T-cell (primary cell): Measurements from ENCODE around the gene MICAL3. TPM values are rescaled to one million over a fixed set of nuclear protein-coding genes. Genes with fewer than 3 reads are reported as not detected.

ENCODE experiments used
- ATAC-seq, 4 experiments: fragments of 200-7000 bp in 3 of 4; fragments of 150-1000 bp in 1 of 4; cut with Tn5 transposase; replicated peaks in 1 of 4; 1 replicate in 3 of 4; 2 replicates in 1 of 4; pipeline ENCODE4 v1.10.0; 2021; ENCODE audit warnings: moderate library complexity in 3 of 4, mild to moderate bottlenecking in 2 of 4, moderate number of reproducible peaks in 1 of 4
- CTCF ChIA-PET, 2 donors: fragments of 300-600 bp; sonication (Branson Sonifier 250); formaldehyde crosslinking; loops; one replicate each; lab custom pipeline; 2022; ENCODE audit warnings: antibody characterized with exemption in 2 of 2; lab: Charles Lee
- POLR2A ChIA-PET, 2 donors: fragments of 300-600 bp; sonication (Branson Sonifier 250); formaldehyde crosslinking; loops; one replicate each; lab custom pipeline; 2022; ENCODE audit warnings: antibody characterized with exemption in 2 of 2; lab: Charles Lee
- DNase-seq, 35 experiments: peaks; one replicate each; pipeline versions ENCODE4 v3.0.0 to v3.0.0-alpha.2; 2013 to 2023
- H3K27ac ChIP-seq: one replicate; pipeline ENCODE4 v1.5.1; 2013; ENCODE audit warnings: low read length
- H3K27me3 ChIP-seq, 2 experiments: replicated peaks in 1 of 2; 1 replicate in 1 of 2; 2 replicates in 1 of 2; pipeline versions ENCODE4 v1.6.1 to v1.7.0; 2013; ENCODE audit warnings: low read length in 1 of 2, mixed read lengths in 1 of 2; ENCODE audit not compliant: control insufficient read depth in 2 of 2, insufficient read depth in 2 of 2; ENCODE audit errors: extremely low read depth in 1 of 2
- H3K36me3 ChIP-seq, 2 donors: 1 replicate in 1 of 2; 2 replicates in 1 of 2; pipeline versions ENCODE4 v1.6.1 to v1.7.0; 2013; ENCODE audit warnings: low read length in 1 of 2; ENCODE audit not compliant: control insufficient read depth in 2 of 2, insufficient read depth in 1 of 2; ENCODE audit errors: extremely low read depth in 1 of 2
- H3K4me1 ChIP-seq, 2 experiments: 1 replicate in 1 of 2; 2 replicates in 1 of 2; pipeline versions ENCODE4 v1.6.1 to v1.7.0; 2013; ENCODE audit warnings: low read length in 2 of 2, mixed read lengths in 1 of 2; ENCODE audit not compliant: insufficient read depth in 2 of 2, control insufficient read depth in 1 of 2; ENCODE audit errors: extremely low read depth in 1 of 2
- H3K4me3 ChIP-seq, 2 donors: 1 replicate in 1 of 2; 2 replicates in 1 of 2; pipeline versions ENCODE4 v1.5.1 to v1.7.0; 2013; ENCODE audit warnings: mild to moderate bottlenecking in 2 of 2, low read length in 1 of 2, moderate library complexity in 1 of 2; ENCODE audit not compliant: control insufficient read depth in 1 of 2; ENCODE audit errors: extremely low read depth in 1 of 2
- H3K9me3 ChIP-seq: 2 replicates; pipeline ENCODE4 v1.7.0; 2013
- H3K27ac Mint-ChIP-seq, 2 donors: one replicate each; pipeline ENCODE4 v1.8.0; 2020 to 2021; ENCODE audit warnings: mild to moderate bottlenecking in 2 of 2, mixed read lengths in 2 of 2
- H3K27me3 Mint-ChIP-seq, 2 donors: one replicate each; pipeline ENCODE4 v1.8.0; 2021 to 2022; ENCODE audit warnings: mixed read lengths in 2 of 2
- H3K36me3 Mint-ChIP-seq: one replicate; pipeline ENCODE4 v1.8.0; 2021; ENCODE audit warnings: mixed read lengths
- H3K4me1 Mint-ChIP-seq, 3 donors: one replicate each; pipeline ENCODE4 v1.8.0; 2020 to 2022; ENCODE audit warnings: mixed read lengths in 3 of 3, mild to moderate bottlenecking in 1 of 3
- H3K4me3 Mint-ChIP-seq, 3 donors: one replicate each; pipeline ENCODE4 v1.8.0; 2020 to 2022; ENCODE audit warnings: mild to moderate bottlenecking in 3 of 3, mixed read lengths in 3 of 3, moderate library complexity in 3 of 3
- H3K9me3 Mint-ChIP-seq, 3 donors: one replicate each; pipeline ENCODE4 v1.8.0; 2020 to 2022; ENCODE audit warnings: mixed read lengths in 3 of 3
- WGBS: methylation state at CpG from one replicate; pipeline ENCODE4 v1.1.5; 2013; ENCODE audit warnings: missing lambda C conversion rate; ENCODE audit not compliant: insufficient coverage; 5-methylcytosine and 5-hydroxymethylcytosine counted together
- total RNA-seq, 35 experiments: library from RNA in 6 of 35; stranded (reverse) in 6 of 35; fragments of 120-200 nt in 1 of 35; gene quantifications; one replicate each; pipeline versions ENCODE4 v1.2.1 to v1.2.4 and lab custom pipeline; 2013 to 2026

Gene MICAL3
- total RNA-seq, 5 donors from 2014 or later (not counting 1 experiment from before 2014, with no cell fraction given), result 19.1 to 37.5 (median 22.3) TPM

DNA sequence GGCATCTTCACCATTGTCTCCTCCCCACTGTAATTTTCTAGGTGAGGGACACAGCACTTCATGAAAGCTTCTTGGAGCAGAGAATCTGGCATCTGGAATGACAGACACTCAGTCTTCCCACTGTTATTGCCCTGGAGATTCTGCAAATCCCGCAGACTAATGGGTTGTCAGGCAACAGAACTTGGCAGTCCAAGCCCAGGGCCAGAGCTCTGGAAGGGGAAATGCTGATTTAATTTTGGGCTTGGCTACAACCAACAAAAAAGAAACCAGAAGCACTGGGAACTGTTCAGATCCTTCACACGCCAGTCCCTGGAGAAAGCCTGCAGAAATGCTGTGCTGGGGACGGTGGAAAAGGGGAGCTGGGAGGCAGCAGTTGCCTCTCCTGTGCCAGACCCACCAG is 178.6 kb downstream of the MICAL3 start:
- ChIA-PET POLR2A (no interaction called here), CTCF (interaction anchor here in 1 of 2 donors (0.5 kb wide), 1 partner anchor 172 kb away, joined by 3 read pairs; no protein-coding TSS in a partner anchor)
- Histone ChIP-seq H3K27ac (no peak overlapping the region), H3K27me3 (no peaks in the 10 kb centered on the region), H3K36me3 (peaks cover 0 to 2% of the 10 kb centered on the region in 2 donors), H3K4me3 (no peak overlapping the region), H3K9me3 (no peaks in the 10 kb centered on the region), H3K4me1 (peaks cover 0 to 19% of the 10 kb centered on the region in 2 experiments)
- H3K27ac Mint-ChIP-seq, result no peak overlapping the region
- H3K9me3 Mint-ChIP-seq, result no peaks in the 10 kb centered on the region
- no peak overlapping the region for H3K4me3 Mint-ChIP-seq
- H3K27me3 Mint-ChIP-seq, result no peaks in the 10 kb centered on the region
- H3K4me1 Mint-ChIP-seq, result peaks cover 0 to 16% (median 7%) of the 10 kb centered on the region in 3 donors
- DNase-seq (no peak), ATAC-seq (no peak)
- 95% methylated on average over 2 of the region's 3 CpGs for WGBS
- no peaks in the 10 kb centered on the region for H3K36me3 Mint-ChIP-seq

DNA sequence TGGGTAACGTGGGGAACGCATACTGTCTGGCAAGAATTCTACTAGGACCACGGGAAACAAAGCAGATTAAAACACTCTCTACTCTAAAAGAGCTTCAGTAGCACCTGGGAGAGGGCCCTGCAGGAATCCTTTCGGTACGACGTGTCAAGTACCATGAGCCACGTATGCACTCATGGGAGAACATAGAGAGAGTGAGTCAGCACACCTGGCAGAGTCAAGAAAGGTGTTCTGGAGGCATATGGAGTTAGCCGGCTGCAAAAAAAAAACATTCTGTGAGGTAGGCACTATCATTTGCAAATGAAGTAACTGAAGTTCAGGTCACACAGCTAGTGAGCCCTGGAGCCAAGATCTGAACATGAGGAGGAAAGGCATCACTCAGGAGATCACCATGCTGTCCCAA is 179.0 kb downstream of the MICAL3 start:
- ChIA-PET POLR2A (no interaction called here), CTCF (interaction anchor here in 1 of 2 donors (0.5 kb wide), 1 partner anchor 172 kb away, joined by 3 read pairs; no protein-coding TSS in a partner anchor)
- WGBS, result 90% methylated on average over 5 of the region's 8 CpGs
- Mint-ChIP-seq H3K4me3 (no peak overlapping the region), H3K4me1 (peaks cover 0 to 16% (median 7%) of the 10 kb centered on the region in 3 donors), H3K27ac (no peak overlapping the region), H3K36me3 (peaks cover 4% of the 10 kb centered on the region), H3K27me3 (no peaks in the 10 kb centered on the region), H3K9me3 (no peaks in the 10 kb centered on the region)
- Histone ChIP-seq H3K4me3 (no peak overlapping the region), H3K4me1 (peaks cover 0 to 19% of the 10 kb centered on the region in 2 experiments), H3K36me3 (peaks cover 0 to 5% of the 10 kb centered on the region in 2 donors), H3K27ac (no peak overlapping the region), H3K9me3 (no peaks in the 10 kb centered on the region), H3K27me3 (no peaks in the 10 kb centered on the region)
- no peak for ATAC-seq
- no peak for DNase-seq

DNA sequence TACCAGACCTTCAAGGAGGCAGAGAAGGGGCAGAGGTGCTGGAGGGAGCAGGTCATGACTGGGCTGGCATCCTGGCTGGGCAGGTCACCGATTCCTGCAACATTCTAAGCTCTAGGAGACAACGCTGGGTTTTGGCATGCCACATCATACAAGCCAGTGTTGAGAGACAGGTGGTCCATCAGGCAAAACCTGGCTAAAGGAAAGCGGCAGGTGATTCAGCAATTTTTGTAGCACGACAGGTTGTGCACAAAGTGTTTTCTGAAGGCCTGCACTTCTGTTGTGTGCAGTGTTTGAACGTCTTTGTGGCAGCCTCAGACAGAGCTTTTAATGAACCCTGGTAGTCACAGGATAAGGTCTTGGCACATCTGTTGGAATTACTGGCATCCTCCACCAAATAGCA is 180.2 kb downstream of the MICAL3 start:
- H3K4me1 ChIP-seq, result peaks cover 0 to 19% of the 10 kb centered on the region in 2 experiments
- Mint-ChIP-seq H3K4me3 (no peak overlapping the region), H3K9me3 (no peaks in the 10 kb centered on the region), H3K27ac (no peak overlapping the region), H3K27me3 (no peaks in the 10 kb centered on the region), H3K4me1 (peaks cover 0 to 16% (median 7%) of the 10 kb centered on the region in 3 donors), H3K36me3 (peaks cover 5% of the 10 kb centered on the region)
- POLR2A ChIA-PET, result no interaction called here
- H3K36me3 ChIP-seq, result peaks cover 0 to 5% of the 10 kb centered on the region in 2 donors
- CTCF ChIA-PET, result interaction anchor here in 1 of 2 donors (1.3 kb wide), 1 partner anchor 14 kb away, joined by 3 read pairs; no protein-coding TSS in a partner anchor
- no peaks in the 10 kb centered on the region for H3K27me3 ChIP-seq
- no peak overlapping the region for H3K4me3 ChIP-seq
- no peak for ATAC-seq
- 90% methylated on average over 5 of the region's 5 CpGs for WGBS
- DNase-seq, result no peak
- no peaks in the 10 kb centered on the region for H3K9me3 ChIP-seq
- H3K27ac ChIP-seq, result no peak overlapping the region

DNA sequence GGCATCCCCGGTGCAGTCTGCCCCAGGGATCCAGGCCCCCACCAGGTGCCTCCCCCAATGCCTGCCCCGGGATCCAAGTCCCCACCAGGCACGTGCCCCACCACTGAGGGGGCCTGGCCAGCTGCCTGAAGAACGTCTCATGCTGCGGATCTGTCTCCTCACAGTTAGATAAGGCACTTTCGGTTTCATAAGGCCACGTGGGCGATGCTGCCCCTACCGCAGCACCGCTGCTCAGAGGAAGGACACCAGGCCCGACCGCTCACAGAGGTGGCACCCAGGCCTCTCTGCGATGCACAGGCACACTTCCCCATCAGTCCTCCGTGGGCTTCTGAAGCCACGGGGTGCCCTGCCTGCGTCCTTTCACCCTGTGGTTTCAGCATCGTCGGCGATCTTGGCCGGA is 182.0 kb downstream of the MICAL3 start:
- no peaks in the 10 kb centered on the region for H3K27me3 Mint-ChIP-seq
- H3K9me3 ChIP-seq, result no peaks in the 10 kb centered on the region
- ChIA-PET POLR2A (no interaction called here), CTCF (no interaction called here)
- H3K36me3 ChIP-seq, result peaks cover 0 to 7% of the 10 kb centered on the region in 2 donors
- peaks cover 0 to 19% of the 10 kb centered on the region in 2 experiments for H3K4me1 ChIP-seq
- peaks cover 5% of the 10 kb centered on the region for H3K36me3 Mint-ChIP-seq
- H3K9me3 Mint-ChIP-seq, result no peaks in the 10 kb centered on the region
- H3K27me3 ChIP-seq, result no peaks in the 10 kb centered on the region
- 36% methylated on average over 20 of the region's 20 CpGs for WGBS
- peak; percentile 78 to 91 (median 86) for ATAC-seq
- peaks cover 0 to 16% (median 7%) of the 10 kb centered on the region in 3 donors for H3K4me1 Mint-ChIP-seq
- peak overlapping the region; percentile 58 to 76 for H3K27ac Mint-ChIP-seq
- H3K27ac ChIP-seq, result peak overlapping the region; percentile 61
- peak overlapping the region; percentile 17 to 46 for H3K4me3 ChIP-seq
- peak in 34 of 35 experiments; percentile 7 to 73 (median 36) for DNase-seq
- peak overlapping the region; percentile 50 to 60 (median 56) for H3K4me3 Mint-ChIP-seq

DNA sequence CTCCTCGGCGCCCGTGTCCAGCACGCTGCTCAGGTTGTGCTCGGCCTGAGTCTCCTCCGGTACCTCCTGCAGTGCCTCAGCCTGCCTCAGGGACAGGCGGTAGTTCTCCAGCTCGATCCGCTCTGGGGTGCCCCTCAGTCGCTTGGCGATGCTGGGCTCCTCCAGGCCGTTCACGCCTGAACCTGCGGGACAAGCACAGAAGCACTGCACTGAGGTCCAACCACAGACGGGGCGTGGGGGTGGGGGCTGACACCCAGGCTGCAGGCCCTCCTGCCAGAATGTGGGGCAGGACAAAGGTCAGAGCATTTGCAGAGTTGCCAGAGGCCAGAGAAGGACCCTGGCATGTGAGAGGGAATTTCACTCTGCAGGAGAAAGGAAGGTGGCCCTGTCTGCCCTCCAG is 182.5 kb downstream of the MICAL3 start:
- peak overlapping the region; percentile 61 for H3K27ac ChIP-seq
- Mint-ChIP-seq H3K4me1 (peaks cover 0 to 16% (median 7%) of the 10 kb centered on the region in 3 donors), H3K36me3 (peaks cover 5% of the 10 kb centered on the region), H3K9me3 (no peaks in the 10 kb centered on the region), H3K27me3 (no peaks in the 10 kb centered on the region), H3K27ac (no peak overlapping the region), H3K4me3 (peak overlapping the region in 1 of 3 donors; percentile 56)
- no peak for DNase-seq
- ChIA-PET CTCF (no interaction called here), POLR2A (no interaction called here)
- ATAC-seq, result no peak
- H3K36me3 ChIP-seq, result peaks cover 0 to 10% of the 10 kb centered on the region in 2 donors
- H3K9me3 ChIP-seq, result no peaks in the 10 kb centered on the region
- 97% methylated on average over 15 of the region's 16 CpGs for WGBS
- H3K4me3 ChIP-seq, result peak overlapping the region; percentile 17 to 46
- H3K4me1 ChIP-seq, result peaks cover 0 to 19% of the 10 kb centered on the region in 2 experiments
- no peaks in the 10 kb centered on the region for H3K27me3 ChIP-seq

DNA sequence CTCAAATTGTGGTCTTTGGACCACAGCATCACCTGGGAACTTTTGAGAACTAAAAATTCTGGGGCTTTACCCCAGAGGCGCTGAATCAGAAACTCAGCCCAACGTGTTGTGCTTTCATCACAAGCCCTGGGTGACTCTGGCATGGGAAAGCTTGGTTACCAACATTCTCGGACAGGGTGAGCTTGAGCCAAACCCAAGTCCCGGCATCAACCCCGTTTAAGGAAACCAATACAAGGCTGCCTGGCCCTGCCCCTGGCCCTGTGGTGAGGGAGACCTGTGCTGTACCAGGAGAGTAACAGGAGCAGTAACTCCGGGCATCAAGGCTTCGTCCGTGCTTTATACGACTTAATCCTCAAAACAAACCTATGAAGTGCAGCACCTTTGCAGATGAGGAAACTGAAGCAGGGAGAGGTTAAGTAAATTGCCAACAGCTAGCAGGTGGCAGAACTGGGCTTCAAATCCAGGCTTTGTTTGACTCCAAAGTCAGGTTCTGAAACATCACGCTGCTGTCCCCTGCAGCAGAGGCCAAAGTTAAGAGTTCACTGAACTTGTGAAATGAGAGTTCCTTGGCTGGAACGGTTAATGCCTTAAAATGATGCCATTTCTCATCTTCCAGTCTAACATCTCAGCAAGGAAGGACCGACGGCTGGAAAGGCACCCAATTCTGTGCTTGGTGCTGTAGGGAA is 186.0 kb downstream of the MICAL3 start:
- no peak overlapping the region for H3K27ac Mint-ChIP-seq
- Histone ChIP-seq H3K9me3 (no peaks in the 10 kb centered on the region), H3K4me3 (no peak overlapping the region), H3K4me1 (peaks cover 0 to 19% of the 10 kb centered on the region in 2 experiments), H3K36me3 (peaks cover 0 to 10% of the 10 kb centered on the region in 2 donors), H3K27me3 (no peaks in the 10 kb centered on the region), H3K27ac (no peak overlapping the region)
- CTCF ChIA-PET, result interaction anchor here in 1 of 2 donors (0.7 kb wide), 1 partner anchor 238 kb away, joined by 4 read pairs; no protein-coding TSS in a partner anchor
- no peaks in the 10 kb centered on the region for H3K27me3 Mint-ChIP-seq
- POLR2A ChIA-PET, result no interaction called here
- peaks cover 0 to 15% (median 7%) of the 10 kb centered on the region in 3 donors for H3K4me1 Mint-ChIP-seq
- no peak overlapping the region for H3K4me3 Mint-ChIP-seq
- H3K36me3 Mint-ChIP-seq, result peaks cover 5% of the 10 kb centered on the region
- WGBS, result 91% methylated on average over 3 of the region's 13 CpGs
- DNase-seq (no peak), ATAC-seq (no peak)
- H3K9me3 Mint-ChIP-seq, result no peaks in the 10 kb centered on the region
